ENCODE measurements around the gene DUSP8. TPM values are rescaled to one million over a fixed set of nuclear protein-coding genes. Genes with fewer than 3 reads are reported as not detected.

Gene DUSP8
- total RNA-seq, 2 experiments from 2014 or later, result 0.22 to 0.23 TPM

DNA sequence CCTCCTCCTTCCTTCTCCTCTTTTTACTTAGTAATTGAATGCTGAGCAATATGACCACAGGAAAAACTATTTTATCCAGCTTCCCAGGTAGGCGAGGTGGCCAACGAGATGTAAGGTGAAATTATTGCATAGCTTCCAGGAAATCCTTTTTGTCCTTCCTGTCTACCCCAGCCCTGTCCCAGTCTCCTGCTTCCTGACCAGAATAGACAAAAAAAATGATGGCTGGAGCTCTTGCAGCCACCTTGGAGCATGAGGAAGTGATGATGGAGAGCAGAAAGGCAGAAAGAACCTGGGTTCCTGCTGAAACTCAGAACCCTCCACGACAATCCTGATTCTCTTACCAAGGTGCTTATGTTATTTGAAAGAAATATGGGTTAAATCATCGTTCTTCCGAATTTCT, 33.9 kb downstream of the DUSP8 start:
- Mint-ChIP-seq H3K27ac (no peak overlapping the region), H3K4me3 (no peak overlapping the region), H3K27me3 (peaks cover 3% of the 10 kb centered on the region), H3K9me3 (no peaks in the 10 kb centered on the region), H3K4me1 (peaks cover 9% of the 10 kb centered on the region), H3K36me3 (ENCODE audit: low read depth) (peaks cover 2% of the 10 kb centered on the region)
- CTCF ChIA-PET, result interaction anchor here (0.6 to 1.4 kb wide), 5 partner anchors 9 to 229 kb away, joined by 3 to 6 read pairs (median 4); partner anchors contain the start of gene TOLLIP
- no peak for DNase-seq
- POLR2A ChIA-PET, result no interaction called here

DNA sequence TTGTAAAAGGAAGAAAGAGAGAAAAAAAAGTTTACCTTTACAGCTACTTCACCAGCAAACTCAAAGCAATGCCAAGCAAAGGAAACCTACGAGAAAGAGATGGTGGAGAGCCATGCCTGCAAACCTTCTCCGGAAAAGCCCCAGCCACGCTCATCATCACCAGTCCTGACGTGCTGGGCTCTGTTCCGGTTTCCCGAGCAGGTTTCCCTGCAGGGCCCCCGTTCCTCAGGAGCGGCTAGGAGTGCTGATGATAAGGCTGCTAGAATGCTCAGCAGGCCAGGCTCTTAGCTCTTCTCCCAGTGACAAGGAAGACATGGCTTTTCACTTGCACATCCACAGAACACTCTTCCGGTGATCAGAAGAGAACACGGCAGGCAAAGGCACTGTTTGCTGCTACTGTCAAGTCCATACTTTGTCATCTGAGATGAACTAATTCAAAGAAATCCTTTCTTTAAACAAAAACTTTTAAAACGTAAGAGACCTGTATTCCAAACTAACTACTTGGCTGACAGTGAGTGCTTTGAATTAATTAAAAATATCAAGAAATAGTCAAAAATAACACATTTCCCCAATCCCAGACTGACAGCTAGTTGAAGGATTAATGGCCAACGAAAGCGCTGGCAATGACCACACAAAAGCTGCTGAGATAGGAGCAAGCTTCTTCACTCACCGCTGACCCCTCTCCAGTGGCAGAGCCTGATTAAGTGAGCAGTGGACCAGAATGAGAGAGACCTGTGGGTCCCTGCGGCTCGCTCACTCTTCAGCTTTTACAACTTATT, 35.8 kb downstream of the DUSP8 start:
- Mint-ChIP-seq H3K27ac (no peak overlapping the region), H3K4me1 (peaks cover 14% of the 10 kb centered on the region), H3K36me3 (ENCODE audit: low read depth) (peaks cover 2% of the 10 kb centered on the region), H3K9me3 (no peaks in the 10 kb centered on the region), H3K27me3 (peaks cover 3% of the 10 kb centered on the region), H3K4me3 (no peak overlapping the region)
- ChIA-PET POLR2A (no interaction called here), CTCF (interaction anchor here (0.6 to 1.5 kb wide), 2 partner anchors 20 to 151 kb away, joined by 3 to 5 read pairs; no protein-coding TSS in a partner anchor)
- no peak for DNase-seq

DNA sequence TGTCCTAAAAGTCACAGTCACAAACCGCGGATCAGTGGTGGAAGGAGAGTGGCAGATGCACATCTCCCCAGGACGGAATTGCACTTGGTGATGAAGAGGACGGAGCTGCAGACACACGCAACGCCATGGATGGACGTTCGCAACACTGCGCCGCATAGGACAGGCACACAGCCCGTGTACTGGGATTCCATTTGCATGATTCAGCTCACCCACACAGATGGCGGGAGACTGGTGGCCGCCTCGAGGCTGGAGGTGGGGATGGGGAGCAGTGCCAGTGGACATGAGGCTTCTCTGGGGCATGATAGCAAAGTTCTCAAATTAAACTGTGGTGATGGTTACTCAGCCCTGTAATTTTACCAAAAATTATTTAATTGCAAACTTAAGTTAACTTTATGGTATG, 37.4 kb downstream of the DUSP8 start:
- peaks cover 14% of the 10 kb centered on the region for H3K4me1 Mint-ChIP-seq
- H3K27ac Mint-ChIP-seq, result no peak overlapping the region
- no peaks in the 10 kb centered on the region for H3K9me3 Mint-ChIP-seq
- DNase-seq, result no peak
- POLR2A ChIA-PET, result no interaction called here
- CTCF ChIA-PET, result interaction anchor here (1.5 kb wide), 1 partner anchor 19 kb away, joined by 5 read pairs; no protein-coding TSS in a partner anchor
- H3K4me3 Mint-ChIP-seq, result no peak overlapping the region
- peaks cover 2% of the 10 kb centered on the region for H3K36me3 Mint-ChIP-seq (ENCODE audit: low read depth)
- peaks cover 3% of the 10 kb centered on the region for H3K27me3 Mint-ChIP-seq

DNA sequence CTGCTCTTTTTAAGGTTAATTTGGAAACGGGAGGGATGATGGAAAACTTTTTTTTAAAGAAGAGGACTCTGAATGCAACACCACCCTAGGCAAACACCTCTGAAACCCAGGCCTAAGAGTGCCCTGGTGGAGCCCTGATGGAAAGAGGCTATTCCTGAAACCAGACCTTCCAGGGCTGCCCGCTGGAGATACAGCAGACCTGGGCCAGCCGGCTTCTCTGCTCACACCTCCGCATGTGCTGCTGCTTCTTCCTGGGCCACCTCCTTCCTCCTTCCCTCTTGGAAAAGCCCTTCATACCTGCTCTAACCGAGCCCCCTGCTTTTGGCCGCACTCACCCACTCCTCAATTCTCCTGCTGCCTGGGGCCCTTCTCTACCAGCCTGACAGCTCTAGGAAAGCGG, 37.9 kb downstream of the DUSP8 start:
- Mint-ChIP-seq H3K4me3 (no peak overlapping the region), H3K9me3 (no peaks in the 10 kb centered on the region), H3K4me1 (peaks cover 14% of the 10 kb centered on the region), H3K36me3 (ENCODE audit: low read depth) (peaks cover 2% of the 10 kb centered on the region), H3K27me3 (peaks cover 3% of the 10 kb centered on the region), H3K27ac (no peak overlapping the region)
- DNase-seq, result no peak
- POLR2A ChIA-PET, result no interaction called here
- CTCF ChIA-PET, result no interaction called here

DNA sequence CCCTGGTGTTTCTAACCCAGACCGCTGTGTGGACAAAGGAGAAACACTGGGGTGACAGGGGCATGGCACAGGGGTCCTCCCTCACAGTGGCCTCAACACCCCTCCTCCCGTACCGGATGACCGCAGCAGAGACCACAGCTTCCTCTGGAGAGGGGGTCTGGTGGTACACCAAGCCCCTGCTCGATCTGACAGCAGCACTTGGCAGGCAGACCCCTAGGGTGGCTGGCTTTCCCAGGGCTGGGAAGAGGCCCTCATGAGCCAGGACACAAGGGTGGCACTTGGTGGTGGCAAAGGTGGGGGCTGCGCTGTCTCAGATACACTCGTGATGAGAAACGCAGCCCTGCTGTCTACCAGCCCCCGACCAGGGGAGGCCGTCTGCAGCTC, 38.7 kb downstream of the DUSP8 start:
- no peak for DNase-seq
- H3K4me1 Mint-ChIP-seq, result peaks cover 14% of the 10 kb centered on the region
- ChIA-PET CTCF (no interaction called here), POLR2A (no interaction called here)
- no peaks in the 10 kb centered on the region for H3K9me3 Mint-ChIP-seq
- H3K27ac Mint-ChIP-seq, result no peak overlapping the region
- no peak overlapping the region for H3K4me3 Mint-ChIP-seq
- H3K36me3 Mint-ChIP-seq (ENCODE audit: low read depth), result peaks cover 2% of the 10 kb centered on the region
- H3K27me3 Mint-ChIP-seq, result peaks cover 3% of the 10 kb centered on the region

DNA sequence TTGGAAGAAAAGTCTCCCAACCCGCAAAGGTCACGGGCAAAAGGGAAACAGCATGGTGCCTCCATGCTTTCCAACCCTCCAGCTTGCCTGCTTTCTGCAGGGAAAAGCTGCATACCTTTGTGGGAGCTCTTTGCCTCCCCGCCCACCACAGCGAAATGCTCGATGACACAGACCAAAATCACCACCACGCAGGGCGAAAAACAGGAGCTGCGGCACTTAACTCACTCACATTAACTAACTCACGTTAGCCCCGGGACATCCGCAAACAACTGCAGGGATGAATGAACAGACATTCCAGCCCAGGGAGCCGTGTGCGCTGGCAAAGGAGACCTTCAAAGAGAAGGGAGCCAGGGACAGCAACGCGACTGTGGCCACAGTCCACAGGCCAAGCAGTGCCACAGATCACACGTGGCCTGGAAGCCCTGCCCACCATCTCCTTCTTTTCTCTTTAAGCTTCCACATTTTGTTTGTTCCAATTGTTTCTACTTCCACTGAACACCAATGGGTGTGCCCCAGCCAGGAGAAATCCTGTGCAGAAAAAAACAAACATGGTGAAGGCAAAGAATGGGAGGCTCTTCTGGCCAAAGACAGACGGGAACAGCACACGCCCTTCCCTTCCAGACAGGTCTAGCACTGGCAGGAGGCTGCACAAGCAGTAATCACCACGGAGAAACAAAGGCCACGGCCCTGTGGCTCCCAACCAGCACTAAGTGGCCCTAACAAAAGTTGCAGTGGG, 39.3 kb downstream of the DUSP8 start:
- ChIA-PET CTCF (no interaction called here), POLR2A (no interaction called here)
- no peaks in the 10 kb centered on the region for H3K9me3 Mint-ChIP-seq
- peaks cover 14% of the 10 kb centered on the region for H3K4me1 Mint-ChIP-seq
- no peak for DNase-seq
- H3K27ac Mint-ChIP-seq, result no peak overlapping the region
- H3K4me3 Mint-ChIP-seq, result no peak overlapping the region
- peaks cover 2% of the 10 kb centered on the region for H3K36me3 Mint-ChIP-seq (ENCODE audit: low read depth)
- peaks cover under 1% of the 10 kb centered on the region for H3K27me3 Mint-ChIP-seq

DNA sequence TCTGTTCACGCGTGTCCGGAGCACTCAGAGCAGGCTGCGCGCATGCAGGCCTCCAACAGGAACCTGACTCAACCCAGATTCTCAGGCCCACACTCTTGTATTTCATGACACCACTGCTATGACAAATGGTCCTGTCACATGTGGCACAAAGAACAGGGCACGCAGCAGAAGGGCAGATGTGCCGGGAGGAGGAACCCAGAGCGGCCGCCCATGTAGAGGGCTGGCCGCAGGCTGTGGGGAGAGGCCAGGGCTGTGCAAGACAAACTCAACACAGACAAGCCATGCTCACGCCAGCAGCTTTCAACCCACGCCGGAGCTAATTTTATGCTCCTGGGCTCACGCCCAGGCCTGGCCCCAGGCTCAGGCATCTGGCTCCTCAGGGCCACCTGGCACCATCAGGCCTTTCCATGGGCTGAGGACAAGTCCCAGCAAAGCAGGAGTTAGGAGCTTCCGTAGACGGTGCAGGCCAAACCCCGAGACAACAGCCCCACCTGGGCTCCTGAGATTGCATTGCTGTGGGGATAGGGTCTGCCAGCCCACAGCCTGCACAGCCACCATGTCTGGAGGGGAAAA, 40.0 kb downstream of the DUSP8 start:
- H3K27ac Mint-ChIP-seq, result no peak overlapping the region
- DNase-seq, result no peak
- no peaks in the 10 kb centered on the region for H3K9me3 Mint-ChIP-seq
- H3K36me3 Mint-ChIP-seq (ENCODE audit: low read depth), result peaks cover 2% of the 10 kb centered on the region
- ChIA-PET CTCF (interaction anchor here (1.0 kb wide), 1 partner anchor 15 kb away, joined by 3 read pairs; no protein-coding TSS in a partner anchor), POLR2A (no interaction called here)
- H3K4me3 Mint-ChIP-seq, result no peak overlapping the region
- no peaks in the 10 kb centered on the region for H3K27me3 Mint-ChIP-seq
- peaks cover 14% of the 10 kb centered on the region for H3K4me1 Mint-ChIP-seq

DNA sequence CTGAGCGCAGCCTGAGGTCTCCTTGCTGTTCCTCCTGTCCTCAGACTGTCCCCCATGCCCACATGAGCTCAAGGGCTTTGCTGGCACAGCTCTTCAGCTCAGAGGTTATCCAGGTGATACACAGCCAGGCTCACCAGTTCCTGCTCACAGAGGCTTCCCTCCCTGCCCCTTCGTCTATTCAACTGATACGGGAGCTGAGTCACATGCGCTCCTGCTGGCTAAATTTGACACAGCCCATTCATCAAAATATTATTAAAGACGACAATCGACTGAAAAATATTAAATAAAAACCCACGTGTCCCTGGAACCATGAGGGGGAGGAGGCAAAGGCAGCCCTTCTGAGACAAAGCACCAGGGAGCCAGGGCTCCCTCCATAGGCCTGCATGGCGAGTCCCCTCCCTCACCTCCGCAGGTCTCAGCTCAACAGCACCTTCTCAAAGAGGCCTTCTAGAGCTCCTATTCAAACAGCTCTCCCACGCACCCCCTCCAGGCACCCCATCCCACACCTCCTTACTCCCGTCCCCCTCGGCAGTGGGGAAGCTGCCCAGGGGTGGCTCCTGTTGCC, 40.5 kb downstream of the DUSP8 start:
- Mint-ChIP-seq H3K27me3 (no peaks in the 10 kb centered on the region), H3K4me1 (peaks cover 11% of the 10 kb centered on the region), H3K36me3 (ENCODE audit: low read depth) (peaks cover 2% of the 10 kb centered on the region), H3K4me3 (no peak overlapping the region), H3K27ac (peak overlapping the region; percentile 61), H3K9me3 (no peaks in the 10 kb centered on the region)
- ChIA-PET CTCF (interaction anchor here (1.0 kb wide), 1 partner anchor 14 kb away, joined by 3 read pairs; no protein-coding TSS in a partner anchor), POLR2A (no interaction called here)
- no peak for DNase-seq

DNA sequence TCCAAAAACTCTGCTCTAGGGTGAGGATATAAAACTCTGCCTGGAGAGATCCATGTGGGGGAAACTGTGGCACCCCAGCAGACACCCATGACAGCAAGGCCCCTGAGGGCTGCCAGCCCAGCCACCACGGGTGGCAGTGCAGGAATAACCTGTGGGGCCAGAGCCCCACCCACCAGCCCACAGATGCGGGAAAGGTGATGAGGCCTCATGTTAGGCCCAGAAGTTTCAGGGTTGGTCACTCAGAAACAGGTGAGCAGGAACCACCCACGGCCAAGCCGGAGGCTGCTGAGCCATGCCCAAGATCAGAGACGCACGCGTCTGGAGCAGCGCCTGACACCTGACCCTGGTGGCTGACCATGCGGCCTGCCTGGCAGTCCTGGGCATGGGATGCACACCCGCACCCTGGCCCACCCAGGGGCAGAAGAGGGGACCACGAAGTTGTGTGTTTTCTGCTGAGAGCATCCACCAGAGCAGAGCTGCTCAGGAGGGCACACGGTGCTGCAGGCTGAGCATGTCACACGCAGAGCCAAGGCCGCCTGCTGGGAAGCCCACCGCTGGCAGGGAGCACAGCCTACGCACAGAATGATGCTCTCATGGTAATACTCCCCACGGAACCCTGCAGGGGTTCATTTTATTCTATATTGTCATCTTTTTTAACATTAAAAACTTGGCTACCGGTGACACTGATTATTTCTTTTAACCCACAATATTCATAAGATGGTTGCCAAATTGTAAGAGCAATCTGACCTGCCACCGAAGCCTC, 41.2 kb downstream of the DUSP8 start:
- DNase-seq, result no peak
- ChIA-PET CTCF (interaction anchor here (1.0 kb wide), 1 partner anchor 14 kb away, joined by 3 read pairs; no protein-coding TSS in a partner anchor), POLR2A (no interaction called here)
- H3K36me3 Mint-ChIP-seq (ENCODE audit: low read depth), result peaks cover 2% of the 10 kb centered on the region
- H3K9me3 Mint-ChIP-seq, result no peaks in the 10 kb centered on the region
- H3K27ac Mint-ChIP-seq, result no peak overlapping the region
- H3K4me3 Mint-ChIP-seq, result no peak overlapping the region
- no peaks in the 10 kb centered on the region for H3K27me3 Mint-ChIP-seq
- peaks cover 7% of the 10 kb centered on the region for H3K4me1 Mint-ChIP-seq

DNA sequence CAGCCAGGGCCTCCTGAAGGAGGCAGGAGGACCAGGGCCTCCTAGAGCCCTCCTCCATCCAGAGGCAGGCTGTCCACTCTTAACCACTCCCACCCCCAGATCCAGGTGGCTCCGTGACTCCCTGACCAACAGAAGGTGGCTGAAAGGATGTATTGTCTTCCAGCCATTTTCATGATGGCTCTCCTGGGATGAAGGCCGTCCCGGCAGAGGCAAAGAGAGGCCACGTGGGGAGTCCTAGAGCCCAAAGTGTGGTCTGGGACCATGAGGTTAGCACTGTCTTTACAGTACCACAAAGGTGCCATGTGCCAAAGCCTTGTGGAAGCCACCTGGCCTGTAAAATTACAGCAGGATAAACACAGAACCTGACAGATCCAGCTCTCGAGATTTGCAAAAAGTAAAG, 42.3 kb downstream of the DUSP8 start:
- Mint-ChIP-seq H3K27me3 (no peaks in the 10 kb centered on the region), H3K9me3 (no peaks in the 10 kb centered on the region), H3K36me3 (ENCODE audit: low read depth) (no peaks in the 10 kb centered on the region), H3K4me3 (no peak overlapping the region), H3K4me1 (peaks cover 5% of the 10 kb centered on the region), H3K27ac (no peak overlapping the region)
- DNase-seq, result no peak
- CTCF ChIA-PET, result no interaction called here
- POLR2A ChIA-PET, result no interaction called here

DNA sequence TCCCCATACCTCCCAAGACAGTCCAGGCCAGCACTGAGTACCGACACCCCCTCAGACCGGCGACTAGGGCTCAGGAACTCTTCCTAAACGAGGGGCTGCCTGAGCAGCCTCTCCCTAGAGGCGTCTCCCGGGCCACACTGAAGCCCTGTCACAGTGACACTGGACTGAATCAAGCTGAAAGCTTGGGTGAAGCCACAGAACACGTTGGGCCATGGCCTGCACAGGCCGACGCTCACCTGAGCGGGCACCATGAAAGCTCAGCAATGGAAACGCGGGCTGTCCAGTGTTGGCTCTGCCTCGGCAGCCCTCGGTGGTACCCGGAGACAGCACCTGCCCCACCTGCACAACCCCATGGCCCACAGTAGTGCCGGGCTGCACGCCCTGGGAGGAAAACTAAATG, 42.8 kb downstream of the DUSP8 start:
- ChIA-PET POLR2A (interaction anchor here (0.6 kb wide), 1 partner anchor 186 kb away, joined by 5 read pairs; no protein-coding TSS in a partner anchor), CTCF (no interaction called here)
- H3K4me3 Mint-ChIP-seq, result no peak overlapping the region
- H3K27me3 Mint-ChIP-seq, result no peaks in the 10 kb centered on the region
- DNase-seq, result no peak
- H3K4me1 Mint-ChIP-seq, result peaks cover 5% of the 10 kb centered on the region
- H3K27ac Mint-ChIP-seq, result no peak overlapping the region
- no peaks in the 10 kb centered on the region for H3K36me3 Mint-ChIP-seq (ENCODE audit: low read depth)
- H3K9me3 Mint-ChIP-seq, result no peaks in the 10 kb centered on the region

DNA sequence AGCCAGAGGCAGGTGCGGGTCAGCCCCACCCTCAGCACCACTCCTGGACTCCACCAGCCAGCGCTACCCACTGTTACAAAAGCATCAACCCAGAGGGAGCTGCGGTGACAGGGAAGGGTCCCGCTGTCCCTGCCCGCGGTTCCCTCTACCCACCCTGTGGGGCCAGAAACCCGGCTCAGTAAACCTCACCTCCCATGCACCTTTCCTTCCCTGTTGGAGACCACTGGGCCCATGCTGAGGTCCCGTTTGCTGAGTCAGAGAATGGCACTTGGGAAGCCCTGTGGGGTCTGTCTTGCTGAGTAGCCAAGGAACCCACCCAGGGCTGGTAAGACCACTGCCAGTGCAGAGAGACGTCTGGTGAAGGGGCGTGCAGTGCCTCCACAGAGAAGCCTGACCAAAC, 43.4 kb downstream of the DUSP8 start:
- H3K4me3 Mint-ChIP-seq, result no peak overlapping the region
- H3K27ac Mint-ChIP-seq, result no peak overlapping the region
- DNase-seq, result no peak
- no peaks in the 10 kb centered on the region for H3K36me3 Mint-ChIP-seq (ENCODE audit: low read depth)
- ChIA-PET POLR2A (interaction anchor here (0.6 kb wide), 1 partner anchor 185 kb away, joined by 5 read pairs; no protein-coding TSS in a partner anchor), CTCF (no interaction called here)
- no peaks in the 10 kb centered on the region for H3K9me3 Mint-ChIP-seq
- peaks cover 5% of the 10 kb centered on the region for H3K4me1 Mint-ChIP-seq
- H3K27me3 Mint-ChIP-seq, result no peaks in the 10 kb centered on the region

All from activated CD4-positive, alpha-beta T cell treated with anti-CD3 and anti-CD28 coated beads, Interleukin-2, amount 10 ng/mL, durations not matched to agents 7 days and 5 days (primary cell).